ENCODE results near the gene TSPAN15. TPM values are rescaled to one million over a fixed set of nuclear protein-coding genes. Genes with fewer than 3 reads are reported as not detected.

TSPAN15 gene
- 10 to 100 TPM; 11.0 to 17.3 TPM for total RNA-seq
- long read RNA-seq, transcript TSPAN15-201 (8 exons, 1,698 nt) = major isoform, 13 of 20 reads
- long read RNA-seq, partial matches to known transcripts = 1 of 20 reads
- long read RNA-seq, other reads (novel, unspliced or antisense) = 5 of 20 reads

- DNase-seq (peak; percentile 89), ATAC-seq (peak; percentile 96 to 97)
- intact Hi-C loops (cut with DNase I) = no loop called here
These were observed at the start of gene TSPAN15 for GRCh38 chr10:69451209-69451783. TSS of gene TSPAN15 (plus strand) at chr10:69451465. CDS start at chr10:69451595, 130 bp downstream.

- intact Hi-C loops (cut with DNase I) = no loop called here
- no peak for ATAC-seq
- DNase-seq = no peak
These were observed 48.9 kb upstream of the TSPAN15 start for GRCh38 chr10:69402386-69402785.

- ATAC-seq = no peak
- intact Hi-C loops (cut with DNase I) = no loop called here
These were observed 48.2 kb upstream of the TSPAN15 start for GRCh38 chr10:69403066-69403465.

GRCh38 chr10:69403519-69403918 lies 47.7 kb upstream of the TSPAN15 start:
- DNase-seq (peak; percentile 20), ATAC-seq (peak in 1 of 2 donors; percentile 2)
- intact Hi-C loops (cut with DNase I) = no loop called here

More at GRCh38 chr10:69403066-69403465, 48.2 kb upstream of the TSPAN15 start:
- DNase-seq = no peak

GRCh38 chr10:69404786-69405185 lies 46.5 kb upstream of the TSPAN15 start:
- DNase-seq (peak; percentile 14), ATAC-seq (no peak)
- intact Hi-C loops (cut with DNase I) = no loop called here

- intact Hi-C loops (cut with DNase I) = no loop called here
- no peak for DNase-seq
- no peak for ATAC-seq
These were observed 46.0 kb upstream of the TSPAN15 start for GRCh38 chr10:69405221-69405620.

GRCh38 chr10:69406302-69406811 lies 44.9 kb upstream of the TSPAN15 start:
- ATAC-seq (peak; percentile 13 to 34), DNase-seq (peak; percentile 70)
- intact Hi-C loops (cut with DNase I) = no loop called here

GRCh38 chr10:69406816-69407580 lies 44.3 kb upstream of the TSPAN15 start:
- DNase-seq (peak; percentile 23), ATAC-seq (no peak)
- intact Hi-C loops (cut with DNase I) = no loop called here

GRCh38 chr10:69407621-69408301 lies 43.5 kb upstream of the TSPAN15 start:
- intact Hi-C loops (cut with DNase I) = no loop called here
- DNase-seq (peak; percentile 28), ATAC-seq (peak in 1 of 2 donors; percentile 1)

GRCh38 chr10:69408318-69409175 lies 42.7 kb upstream of the TSPAN15 start:
- DNase-seq (peak; percentile 97), ATAC-seq (peak; percentile 86 to 90)
- intact Hi-C loops (cut with DNase I) = no loop called here

- DNase-seq (no peak), ATAC-seq (no peak)
- intact Hi-C loops (cut with DNase I) = no loop called here
These were observed 42.1 kb upstream of the TSPAN15 start for GRCh38 chr10:69409176-69409495.

GRCh38 chr10:69409968-69410367 lies 41.3 kb upstream of the TSPAN15 start:
- DNase-seq (peak; percentile 58), ATAC-seq (no peak)
- intact Hi-C loops (cut with DNase I) = no loop called here

- DNase-seq (peak; percentile 22), ATAC-seq (no peak)
- intact Hi-C loops (cut with DNase I) = no loop called here
These were observed 40.8 kb upstream of the TSPAN15 start for GRCh38 chr10:69410487-69410886.

GRCh38 chr10:69411476-69411875 lies 39.8 kb upstream of the TSPAN15 start:
- ATAC-seq (no peak), DNase-seq (no peak)
- intact Hi-C loops (cut with DNase I) = no loop called here

- intact Hi-C loops (cut with DNase I) = no loop called here
- DNase-seq (no peak), ATAC-seq (no peak)
These were observed 39.0 kb upstream of the TSPAN15 start for GRCh38 chr10:69412232-69412790.

- intact Hi-C loops (cut with DNase I) = no loop called here
- DNase-seq (peak; percentile 78), ATAC-seq (peak; percentile 20 to 21)
These were observed 37.9 kb upstream of the TSPAN15 start for GRCh38 chr10:69413221-69413865.

- DNase-seq = peak; percentile 16
- intact Hi-C loops (cut with DNase I) = no loop called here
- ATAC-seq = no peak
These were observed 36.9 kb upstream of the TSPAN15 start for GRCh38 chr10:69414036-69415018.

All from left cardiac atrium (tissue), 4 donors.